Testis (tissue), 2 donors: ENCODE results near the gene SLCO4A1.

Experiments used
- CTCF ChIP-seq, 3 experiments: fragments of 450-650 bp in 2 of 3; fragments of 200-600 bp in 1 of 3; sonication (generic) in 1 of 3; IDR thresholded peaks; one replicate each; pipeline ENCODE4 v1.5.1; 2016 to 2019; ENCODE audit warnings: antibody characterized with exemption in 3 of 3, mild to moderate bottlenecking in 2 of 3, moderate library complexity in 1 of 3
- POLR2A ChIP-seq: fragments of 450-650 bp; IDR thresholded peaks from one replicate; pipeline ENCODE4 v1.6.1; 2017; ENCODE audit warnings: antibody characterized with exemption, mild to moderate bottlenecking, moderate library complexity

GRCh38 chr20:62703853-62704228 is 61.5 kb downstream of the SLCO4A1 start:
- TF ChIP-seq CTCF (IDR thresholded peaks at IDR 0.05) (no peak), POLR2A (no peak)
